ENCODE measurements around the gene GUCY2D.

Gene GUCY2D

DNA sequence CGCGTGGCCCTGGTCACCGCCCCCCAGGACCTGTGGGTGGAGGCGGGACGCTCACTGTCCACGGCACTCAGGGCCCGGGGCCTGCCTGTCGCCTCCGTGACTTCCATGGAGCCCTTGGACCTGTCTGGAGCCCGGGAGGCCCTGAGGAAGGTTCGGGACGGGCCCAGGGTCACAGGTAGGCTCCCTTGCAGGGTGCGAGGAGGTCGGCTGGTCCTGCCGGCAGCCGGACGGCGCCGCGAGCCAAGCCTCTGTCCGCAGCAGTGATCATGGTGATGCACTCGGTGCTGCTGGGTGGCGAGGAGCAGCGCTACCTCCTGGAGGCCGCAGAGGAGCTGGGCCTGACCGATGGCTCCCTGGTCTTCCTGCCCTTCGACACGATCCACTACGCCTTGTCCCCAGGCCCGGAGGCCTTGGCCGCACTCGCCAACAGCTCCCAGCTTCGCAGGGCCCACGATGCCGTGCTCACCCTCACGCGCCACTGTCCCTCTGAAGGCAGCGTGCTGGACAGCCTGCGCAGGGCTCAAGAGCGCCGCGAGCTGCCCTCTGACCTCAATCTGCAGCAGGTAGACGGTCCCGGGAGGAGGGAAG lies 1.3 kb downstream of the GUCY2D start:
- DNase-seq = no peak
- Histone ChIP-seq H3K27ac (ENCODE audit: insufficient read depth in 1 of 2, low read depth in 1 of 2, low read length in 2 of 2, poor library complexity in 1 of 2, severe bottlenecking in 2 of 2) (no peak overlapping the region), H3K4me3 (ENCODE audit: control insufficient read depth in 1 of 7, extremely low read depth in 1 of 7, insufficient read depth in 4 of 7, low read depth in 2 of 7, low read length in 6 of 7) (no peak overlapping the region), H3K36me3 (ENCODE audit: control insufficient read depth in 4 of 4, insufficient read depth in 4 of 4, low read length in 3 of 4) (no peaks in the 10 kb centered on the region), H3K9me3 (ENCODE audit: control extremely low read depth in 1 of 5, control insufficient read depth in 4 of 5, insufficient read depth in 2 of 5, low read depth in 1 of 5, low read length in 4 of 5) (no peaks in the 10 kb centered on the region), H3K4me1 (ENCODE audit: control extremely low read depth in 1 of 4, control insufficient read depth in 4 of 4, insufficient read depth in 4 of 4, low read length in 3 of 4) (peaks cover 0 to 17% (median 15%) of the 10 kb centered on the region in 4 experiments), H3K27me3 (replicated peaks in 2 of 5; ENCODE audit: control insufficient read depth in 4 of 5, insufficient read depth in 5 of 5, low read length in 4 of 5) (peaks cover 0 to 6% (median 0%) of the 10 kb centered on the region in 5 experiments)
- ChIA-PET POLR2A (no interaction called here), CTCF (interaction anchor here (0.9 to 2.0 kb wide), 4 partner anchors 14 to 54 kb away, joined by 3 to 9 read pairs (median 3); no protein-coding TSS in a partner anchor)
- 97% methylated on average over 36 of the region's 44 CpGs for WGBS (ENCODE audit: insufficient coverage)

DNA sequence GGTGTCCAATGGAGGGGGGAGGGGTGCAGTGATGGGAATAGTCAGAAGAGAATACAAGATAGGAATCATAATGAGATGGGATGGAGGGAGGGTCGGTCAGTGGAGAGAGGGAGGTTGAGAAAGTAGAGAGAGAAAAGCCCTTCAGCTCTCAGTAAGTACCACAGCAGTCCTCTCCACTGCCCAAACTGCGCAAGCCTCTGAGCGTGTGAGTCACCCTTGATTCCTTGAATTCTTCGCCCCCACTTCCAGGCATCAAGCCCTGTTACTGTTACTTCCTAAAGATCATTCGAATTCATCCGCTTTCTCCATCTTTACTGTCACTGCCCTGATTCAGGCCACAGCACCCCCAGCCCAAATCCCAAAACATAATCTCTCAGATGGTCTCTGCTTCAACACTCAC lies 2.5 kb downstream of the GUCY2D start:
- CTCF ChIA-PET = interaction anchor here (0.8 to 2.0 kb wide), 9 partner anchors 9 to 72 kb away, joined by 3 to 9 read pairs (median 3); no protein-coding TSS in a partner anchor
- POLR2A ChIA-PET = no interaction called here
- Histone ChIP-seq H3K4me1 (ENCODE audit: control extremely low read depth in 1 of 4, control insufficient read depth in 4 of 4, insufficient read depth in 4 of 4, low read length in 3 of 4) (peaks cover 0 to 17% (median 15%) of the 10 kb centered on the region in 4 experiments), H3K27me3 (replicated peaks in 2 of 5; ENCODE audit: control insufficient read depth in 4 of 5, insufficient read depth in 5 of 5, low read length in 4 of 5) (peaks cover 0 to 6% (median 0%) of the 10 kb centered on the region in 5 experiments), H3K36me3 (ENCODE audit: control insufficient read depth in 4 of 4, insufficient read depth in 4 of 4, low read length in 3 of 4) (no peaks in the 10 kb centered on the region), H3K4me3 (ENCODE audit: control insufficient read depth in 1 of 7, extremely low read depth in 1 of 7, insufficient read depth in 4 of 7, low read depth in 2 of 7, low read length in 6 of 7) (no peak overlapping the region), H3K27ac (ENCODE audit: insufficient read depth in 1 of 2, low read depth in 1 of 2, low read length in 2 of 2, poor library complexity in 1 of 2, severe bottlenecking in 2 of 2) (no peak overlapping the region), H3K9me3 (ENCODE audit: control extremely low read depth in 1 of 5, control insufficient read depth in 4 of 5, insufficient read depth in 2 of 5, low read depth in 1 of 5, low read length in 4 of 5) (no peaks in the 10 kb centered on the region)
- WGBS (ENCODE audit: insufficient coverage) = 98% methylated on average over 6 of the region's 6 CpGs
- DNase-seq = no peak

DNA sequence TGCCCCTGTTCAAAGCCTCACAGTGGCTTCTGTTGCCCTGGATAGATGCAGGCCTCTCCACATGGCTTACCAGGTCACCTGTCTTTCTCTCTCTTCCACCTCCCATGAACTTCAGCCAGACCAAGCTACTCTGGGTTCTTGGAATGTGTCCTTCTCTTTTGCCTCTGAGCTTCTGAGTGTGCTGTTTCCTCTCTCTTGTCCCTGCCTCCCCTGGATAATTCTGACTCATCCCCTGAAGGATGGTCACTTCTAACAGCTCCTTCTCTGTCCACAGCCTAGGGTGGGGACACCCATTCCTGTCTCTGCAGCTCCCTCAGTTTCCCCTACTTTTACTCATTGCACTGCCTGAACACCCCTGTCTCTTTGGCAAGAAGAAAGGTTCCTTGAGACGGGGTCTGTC lies 2.9 kb downstream of the GUCY2D start:
- CTCF ChIA-PET = interaction anchor here (0.8 to 2.0 kb wide), 7 partner anchors 9 to 72 kb away, joined by 3 to 9 read pairs (median 3); no protein-coding TSS in a partner anchor
- Histone ChIP-seq H3K4me3 (ENCODE audit: control insufficient read depth in 1 of 7, extremely low read depth in 1 of 7, insufficient read depth in 4 of 7, low read depth in 2 of 7, low read length in 6 of 7) (no peak overlapping the region), H3K9me3 (ENCODE audit: control extremely low read depth in 1 of 5, control insufficient read depth in 4 of 5, insufficient read depth in 2 of 5, low read depth in 1 of 5, low read length in 4 of 5) (no peaks in the 10 kb centered on the region), H3K36me3 (ENCODE audit: control insufficient read depth in 4 of 4, insufficient read depth in 4 of 4, low read length in 3 of 4) (no peaks in the 10 kb centered on the region), H3K27me3 (replicated peaks in 2 of 5; ENCODE audit: control insufficient read depth in 4 of 5, insufficient read depth in 5 of 5, low read length in 4 of 5) (peaks cover 0 to 6% (median 0%) of the 10 kb centered on the region in 5 experiments), H3K4me1 (ENCODE audit: control extremely low read depth in 1 of 4, control insufficient read depth in 4 of 4, insufficient read depth in 4 of 4, low read length in 3 of 4) (peaks cover 0 to 17% (median 15%) of the 10 kb centered on the region in 4 experiments), H3K27ac (ENCODE audit: insufficient read depth in 1 of 2, low read depth in 1 of 2, low read length in 2 of 2, poor library complexity in 1 of 2, severe bottlenecking in 2 of 2) (no peak overlapping the region)
- POLR2A ChIA-PET = no interaction called here
- DNase-seq = no peak
- 86% methylated on average over 1 of the region's 1 CpG for WGBS (ENCODE audit: insufficient coverage)

- peak in 2 of 3 donors; percentile 51 to 58 for DNase-seq
- ChIA-PET CTCF (interaction anchor here (1.1 to 2.0 kb wide), 4 partner anchors 10 to 36 kb away, joined by 3 to 9 read pairs (median 5); no protein-coding TSS in a partner anchor), POLR2A (no interaction called here)
These were observed 3.7 kb downstream of the GUCY2D start for GRCh38 chr17:8005967-8006730.

GRCh38 chr17:8006836-8007680 lies 4.6 kb downstream of the GUCY2D start:
- H3K4me1 ChIP-seq (ENCODE audit: control extremely low read depth in 1 of 4, control insufficient read depth in 4 of 4, insufficient read depth in 4 of 4, low read length in 3 of 4) = peaks cover 0 to 14% (median 12%) of the 10 kb centered on the region in 4 experiments
- no peak overlapping the region for H3K27ac ChIP-seq (ENCODE audit: insufficient read depth in 1 of 2, low read depth in 1 of 2, low read length in 2 of 2, poor library complexity in 1 of 2, severe bottlenecking in 2 of 2)
- ChIA-PET POLR2A (no interaction called here), CTCF (interaction anchor here (0.6 to 2.7 kb wide), 5 partner anchors 11 to 59 kb away, joined by 3 to 13 read pairs (median 4); no protein-coding TSS in a partner anchor)
- 93% methylated on average over 9 of the region's 14 CpGs for WGBS (ENCODE audit: insufficient coverage)
- peaks cover 0 to 6% (median 0%) of the 10 kb centered on the region in 5 experiments for H3K27me3 ChIP-seq (replicated peaks in 2 of 5; ENCODE audit: control insufficient read depth in 4 of 5, insufficient read depth in 5 of 5, low read length in 4 of 5)
- DNase-seq = no peak
- no peak overlapping the region for H3K4me3 ChIP-seq (ENCODE audit: control insufficient read depth in 1 of 7, extremely low read depth in 1 of 7, insufficient read depth in 4 of 7, low read depth in 2 of 7, low read length in 6 of 7)
- H3K9me3 ChIP-seq (ENCODE audit: control extremely low read depth in 1 of 5, control insufficient read depth in 4 of 5, insufficient read depth in 2 of 5, low read depth in 1 of 5, low read length in 4 of 5) = no peaks in the 10 kb centered on the region
- no peaks in the 10 kb centered on the region for H3K36me3 ChIP-seq (ENCODE audit: control insufficient read depth in 4 of 4, insufficient read depth in 4 of 4, low read length in 3 of 4)

More at GRCh38 chr17:8005967-8006730, 3.7 kb downstream of the GUCY2D start:
- WGBS (ENCODE audit: insufficient coverage) = 98% methylated on average over 30 of the region's 30 CpGs
- H3K9me3 ChIP-seq (ENCODE audit: control extremely low read depth in 1 of 5, control insufficient read depth in 4 of 5, insufficient read depth in 2 of 5, low read depth in 1 of 5, low read length in 4 of 5) = no peaks in the 10 kb centered on the region
- peaks cover 0 to 6% (median 0%) of the 10 kb centered on the region in 5 experiments for H3K27me3 ChIP-seq (replicated peaks in 2 of 5; ENCODE audit: control insufficient read depth in 4 of 5, insufficient read depth in 5 of 5, low read length in 4 of 5)
- H3K4me3 ChIP-seq (ENCODE audit: control insufficient read depth in 1 of 7, extremely low read depth in 1 of 7, insufficient read depth in 4 of 7, low read depth in 2 of 7, low read length in 6 of 7) = no peak overlapping the region
- H3K27ac ChIP-seq (ENCODE audit: insufficient read depth in 1 of 2, low read depth in 1 of 2, low read length in 2 of 2, poor library complexity in 1 of 2, severe bottlenecking in 2 of 2) = no peak overlapping the region
- no peaks in the 10 kb centered on the region for H3K36me3 ChIP-seq (ENCODE audit: control insufficient read depth in 4 of 4, insufficient read depth in 4 of 4, low read length in 3 of 4)
- H3K4me1 ChIP-seq (ENCODE audit: control extremely low read depth in 1 of 4, control insufficient read depth in 4 of 4, insufficient read depth in 4 of 4, low read length in 3 of 4) = peaks cover 0 to 17% (median 15%) of the 10 kb centered on the region in 4 experiments

- ChIA-PET POLR2A (no interaction called here), CTCF (interaction anchor here (1.2 to 2.7 kb wide), 6 partner anchors 11 to 60 kb away, joined by 3 to 13 read pairs (median 4); no protein-coding TSS in a partner anchor)
- Histone ChIP-seq H3K4me1 (ENCODE audit: control extremely low read depth in 1 of 4, control insufficient read depth in 4 of 4, insufficient read depth in 4 of 4, low read length in 3 of 4) (peaks cover 0 to 9% (median 7%) of the 10 kb centered on the region in 4 experiments), H3K9me3 (ENCODE audit: control extremely low read depth in 1 of 5, control insufficient read depth in 4 of 5, insufficient read depth in 2 of 5, low read depth in 1 of 5, low read length in 4 of 5) (no peaks in the 10 kb centered on the region), H3K4me3 (ENCODE audit: control insufficient read depth in 1 of 7, extremely low read depth in 1 of 7, insufficient read depth in 4 of 7, low read depth in 2 of 7, low read length in 6 of 7) (no peak overlapping the region), H3K27ac (ENCODE audit: insufficient read depth in 1 of 2, low read depth in 1 of 2, low read length in 2 of 2, poor library complexity in 1 of 2, severe bottlenecking in 2 of 2) (no peak overlapping the region), H3K36me3 (ENCODE audit: control insufficient read depth in 4 of 4, insufficient read depth in 4 of 4, low read length in 3 of 4) (no peaks in the 10 kb centered on the region), H3K27me3 (replicated peaks in 2 of 5; ENCODE audit: control insufficient read depth in 4 of 5, insufficient read depth in 5 of 5, low read length in 4 of 5) (peaks cover 0 to 6% (median 0%) of the 10 kb centered on the region in 5 experiments)
- WGBS (ENCODE audit: insufficient coverage) = 100% methylated on average over 5 of the region's 5 CpGs
- DNase-seq = no peak
These were observed 5.4 kb downstream of the GUCY2D start for GRCh38 chr17:8007836-8008235.

All from common myeloid progenitor, CD34-positive (primary cell).